DOHH2 (cell line): ENCODE data around the gene PRSS53.

Source experiments
- H3F3A ChIP-seq: fragments of 200-600 bp; sonication (generic), shearing (Covaris generic); 2 replicates; pipeline ENCODE4 v1.6.0; 2016; ENCODE audit warnings: antibody characterized with exemption, mild to moderate bottlenecking; ENCODE audit not compliant: control insufficient read depth, insufficient read depth
- H3K27ac ChIP-seq: fragments of 200-600 bp; sonication (generic); 2 replicates; pipeline ENCODE4 v1.5.1; 2014; ENCODE audit warnings: low read depth, mild to moderate bottlenecking, low read length, moderate library complexity
- H3K27me3 ChIP-seq: fragments of 200-600 bp; sonication (generic); 2 replicates; pipeline ENCODE4 v1.6.1; 2014; ENCODE audit warnings: mild to moderate bottlenecking, low read length, mixed read lengths; ENCODE audit not compliant: control insufficient read depth
- H3K36me3 ChIP-seq: fragments of 200-600 bp; sonication (generic); 2 replicates; pipeline ENCODE4 v1.6.1; 2014; ENCODE audit warnings: mild to moderate bottlenecking, low read length, moderate library complexity, mixed read lengths; ENCODE audit not compliant: control insufficient read depth
- H3K4me1 ChIP-seq: fragments of 200-600 bp; sonication (generic); 2 replicates; pipeline ENCODE4 v1.6.1; 2014; ENCODE audit warnings: mild to moderate bottlenecking, low read length, mixed read lengths; ENCODE audit not compliant: control insufficient read depth
- H3K4me2 ChIP-seq: fragments of 200-600 bp; sonication (generic); 2 replicates; pipeline ENCODE4 v1.6.0; 2014; ENCODE audit warnings: mild to moderate bottlenecking, low read length, moderate library complexity
- H3K4me3 ChIP-seq: fragments of 200-600 bp; sonication (generic); 2 replicates; pipeline ENCODE4 v1.5.1; 2014; ENCODE audit warnings: mild to moderate bottlenecking, low read length, mixed read lengths
- H3K79me2 ChIP-seq: fragments of 200-600 bp; sonication (generic); 2 replicates; pipeline ENCODE4 v1.6.1; 2014; ENCODE audit warnings: mild to moderate bottlenecking, low read length, mixed read lengths; ENCODE audit not compliant: control insufficient read depth
- H3K9me2 ChIP-seq: fragments of 200-600 bp; sonication (generic); replicated peaks from 2 replicates; pipeline ENCODE4 v1.6.1; 2014; ENCODE audit warnings: mild to moderate bottlenecking, low read length, mixed read lengths; ENCODE audit not compliant: control insufficient read depth
- H3K9me3 ChIP-seq: fragments of 200-600 bp; sonication (generic); 2 replicates; pipeline ENCODE4 v1.6.1; 2014; ENCODE audit warnings: antibody characterized with exemption, low read length, mixed read lengths; ENCODE audit not compliant: control insufficient read depth, insufficient read depth
- H4K20me1 ChIP-seq: fragments of 200-600 bp; sonication (generic); 2 replicates; pipeline ENCODE4 v1.6.0; 2014; ENCODE audit warnings: low read depth, mild to moderate bottlenecking, antibody characterized with exemption, low read length, moderate library complexity; ENCODE audit not compliant: control insufficient read depth, insufficient read depth
- CTCF ChIP-seq: fragments of 200-600 bp; sonication (generic); IDR thresholded peaks from one replicate; pipeline ENCODE4 v1.5.1; 2014; ENCODE audit warnings: antibody characterized with exemption, mild to moderate bottlenecking, low read depth, low read length; ENCODE audit not compliant: poor library complexity, severe bottlenecking
- EZH2phosphoT487 ChIP-seq: fragments of 200-600 bp; sonication (generic); IDR thresholded peaks from 2 replicates; pipeline ENCODE4 v1.6.1; 2017; ENCODE audit warnings: borderline replicate concordance, mild to moderate bottlenecking, antibody characterized with exemption, low read length, moderate library complexity, mixed read lengths

PRSS53 gene

DNA sequence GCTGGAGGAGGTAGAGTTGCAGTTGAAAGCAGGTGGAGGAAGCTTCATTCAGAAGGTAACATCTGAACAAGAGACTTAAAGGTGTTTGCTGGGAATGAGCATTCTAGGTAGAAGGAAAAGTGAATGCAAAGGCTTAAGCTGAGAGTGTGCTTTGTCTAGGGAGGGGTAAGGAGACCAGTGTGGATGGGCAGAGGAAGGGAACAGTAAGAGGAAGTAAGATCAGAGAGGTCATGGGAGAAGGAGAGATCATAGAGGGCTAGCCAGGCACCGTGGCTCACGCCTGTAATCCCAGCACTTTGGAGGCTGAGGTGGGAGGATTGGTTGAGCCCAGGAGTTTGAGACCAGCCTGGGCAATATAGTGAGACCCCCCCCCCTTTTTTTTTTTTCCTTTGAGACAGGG lies 52.1 kb downstream of the PRSS53 start:
- Histone ChIP-seq H3K4me1 (peaks cover 20% of the 10 kb centered on the region), H3K4me3 (no peak overlapping the region), H3K27me3 (no peaks in the 10 kb centered on the region), H4K20me1 (no peaks in the 10 kb centered on the region), H3K79me2 (peaks cover 11% of the 10 kb centered on the region), H3K27ac (no peak overlapping the region), H3K9me3 (no peaks in the 10 kb centered on the region), H3K9me2 (no peaks in the 10 kb centered on the region), H3K4me2 (no peak overlapping the region), H3F3A (no peaks in the 10 kb centered on the region), H3K36me3 (peaks cover 24% of the 10 kb centered on the region)
- TF ChIP-seq CTCF (no peak), EZH2phosphoT487 (no peak)

DNA sequence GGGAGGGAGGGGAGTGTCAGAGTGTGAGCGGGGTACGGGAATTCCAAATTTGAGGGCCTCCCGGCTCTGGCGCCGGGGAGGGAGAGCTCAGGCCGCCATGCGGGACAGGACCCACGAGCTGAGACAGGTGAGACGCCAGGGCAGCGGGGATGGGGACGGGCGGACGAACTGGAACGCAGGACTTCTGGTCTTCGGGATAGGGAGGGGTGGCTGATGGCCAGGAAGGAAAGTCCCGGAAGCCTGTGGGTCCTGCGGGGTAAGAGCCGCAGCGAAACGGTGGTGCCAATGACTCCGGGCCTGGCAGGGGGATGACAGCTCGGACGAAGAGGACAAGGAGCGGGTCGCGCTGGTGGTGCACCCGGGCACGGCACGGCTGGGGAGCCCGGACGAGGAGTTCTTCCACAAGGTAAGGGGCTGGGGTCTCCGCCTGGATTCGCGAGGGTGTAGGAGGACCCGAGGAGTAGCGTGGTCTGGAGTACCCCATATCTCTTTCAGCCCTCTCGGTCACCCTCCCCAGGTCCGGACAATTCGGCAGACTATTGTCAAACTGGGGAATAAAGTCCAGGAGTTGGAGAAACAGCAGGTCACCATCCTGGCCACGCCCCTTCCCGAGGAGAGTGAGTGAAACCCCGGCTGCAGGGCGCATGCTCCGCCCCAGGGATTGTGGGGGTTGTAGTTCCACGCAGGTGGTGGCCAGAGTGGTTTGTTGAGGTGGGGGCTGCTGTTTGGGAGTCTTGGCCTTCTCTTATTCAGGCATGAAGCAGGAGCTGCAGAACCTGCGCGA lies 54.8 kb downstream of the PRSS53 start:
- H3K27me3 ChIP-seq = no peaks in the 10 kb centered on the region
- peak overlapping the region; percentile 10 for H3K27ac ChIP-seq
- H4K20me1 ChIP-seq = no peaks in the 10 kb centered on the region
- H3K36me3 ChIP-seq = peaks cover 18% of the 10 kb centered on the region
- peak overlapping the region; percentile 91 for H3K4me2 ChIP-seq
- H3K79me2 ChIP-seq = peaks cover 11% of the 10 kb centered on the region
- no peaks in the 10 kb centered on the region for H3K9me3 ChIP-seq
- no peak for TF ChIP-seq EZH2phosphoT487
- no peak for TF ChIP-seq CTCF
- H3K9me2 ChIP-seq = no peaks in the 10 kb centered on the region
- no peaks in the 10 kb centered on the region for H3F3A ChIP-seq
- H3K4me1 ChIP-seq = peaks cover 20% of the 10 kb centered on the region
- peak overlapping the region; percentile 100 for H3K4me3 ChIP-seq
